Measurements from ENCODE around the gene ABLIM1. TPM values are rescaled to one million over a fixed set of nuclear protein-coding genes. Genes with fewer than 3 reads are reported as not detected.

Gene ABLIM1
- total RNA-seq: 100 to 1,000 TPM; 156 to 278 (median 213) TPM

DNA sequence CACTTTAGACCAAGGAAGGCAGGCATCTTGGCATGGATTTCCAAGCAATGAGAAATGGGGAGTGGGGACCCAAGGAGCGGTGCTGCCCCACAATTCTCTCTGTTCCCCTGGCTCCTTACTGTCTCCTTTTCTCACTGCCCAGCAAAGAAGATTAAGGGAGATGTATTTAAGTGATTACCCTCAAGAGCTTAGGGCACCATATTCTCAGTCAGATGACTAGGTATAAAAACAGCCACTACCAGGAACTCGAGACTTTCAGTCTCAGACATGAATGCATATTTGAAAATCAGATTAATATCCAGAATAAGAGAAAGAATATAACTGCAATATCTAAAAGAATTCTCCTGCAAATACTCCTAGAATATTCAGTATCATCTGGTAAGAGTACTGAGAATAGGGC, at the start of gene ABLIM1:
Gene ABLIM1, minus strand, starts transcription at position 101 of the 400 bp plus-strand sequence. Its CDS starts 75 bp downstream, at position 26.
- Histone ChIP-seq H3K27me3 (no peaks in the 10 kb centered on the region), H3K4me1 (peaks cover 11% of the 10 kb centered on the region), H3K27ac (no peak within 1 kb of the TSS), H3K36me3 (no peaks in the 10 kb centered on the region), H3K9me3 (no peaks in the 10 kb centered on the region), H3K4me3 (no peak within 1 kb of the TSS)
- no peak for TF ChIP-seq POLR2AphosphoS5 (IDR thresholded peaks at IDR 0.05)
- no peak for TF ChIP-seq CTCF (IDR thresholded peaks at IDR 0.05)
- no peak for TF ChIP-seq EP300 (IDR thresholded peaks at IDR 0.05)
- DNase-seq (ENCODE audit: low spot score in 2 of 2): no peak
- 100% methylated on average over 2 of the region's 2 CpGs for WGBS

DNA sequence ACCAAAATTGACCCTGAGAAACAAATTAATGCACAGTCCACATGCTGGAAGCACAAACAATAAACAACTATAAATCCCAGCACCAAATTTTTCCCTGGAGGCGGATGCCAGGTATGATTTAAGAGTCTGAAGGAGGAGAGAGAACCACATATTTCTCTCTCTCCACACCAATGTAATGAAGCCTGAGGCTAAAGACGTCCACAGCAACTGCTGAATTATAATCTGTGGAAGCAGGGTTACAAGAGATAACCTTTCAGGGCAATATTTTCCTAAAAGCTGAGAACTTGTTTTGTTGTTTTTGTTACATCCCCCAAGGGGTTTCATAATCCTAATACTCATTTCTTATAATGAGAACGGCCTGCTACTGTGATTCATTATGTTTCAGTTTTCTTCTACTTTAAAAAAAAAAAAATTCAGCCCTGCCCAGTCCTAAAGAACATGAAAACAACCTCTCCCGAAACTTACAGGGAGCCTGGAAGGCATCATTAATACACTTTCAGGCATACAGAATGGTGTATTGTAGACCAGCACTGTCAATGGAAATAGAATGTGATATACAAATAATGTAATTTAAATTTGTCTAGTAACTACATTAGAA, 48.5 kb upstream of the ABLIM1 start:
- H3K27ac ChIP-seq: no peak overlapping the region
- WGBS: 41% methylated on average over 4 of the region's 4 CpGs

DNA sequence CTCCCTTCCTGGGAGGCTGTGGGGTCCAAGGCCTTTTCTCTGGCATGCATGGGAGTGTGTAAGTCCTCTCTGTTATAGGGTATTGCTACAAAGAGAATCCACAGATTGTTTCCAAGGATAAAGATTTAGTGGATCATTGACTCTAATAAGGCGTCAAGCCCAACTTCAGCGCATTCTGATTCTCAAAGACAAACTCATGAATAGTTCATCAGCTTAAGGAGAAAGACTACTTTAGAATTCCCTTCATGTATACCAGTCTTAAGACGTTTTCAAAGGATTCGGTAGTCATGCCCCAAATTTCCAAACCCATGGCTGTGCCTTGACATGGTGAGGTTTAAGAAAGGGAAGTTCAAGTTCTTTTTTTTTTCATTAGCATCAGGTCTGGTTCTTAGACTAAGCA, 46.6 kb upstream of the ABLIM1 start:
- Histone ChIP-seq H3K27me3 (no peaks in the 10 kb centered on the region), H3K27ac (no peak overlapping the region), H3K4me1 (peaks cover 10% of the 10 kb centered on the region), H3K4me3 (no peak overlapping the region), H3K9me3 (no peaks in the 10 kb centered on the region), H3K36me3 (no peaks in the 10 kb centered on the region)
- TF ChIP-seq POLR2A (IDR thresholded peaks at IDR 0.05) (no peak), EP300 (IDR thresholded peaks at IDR 0.05) (no peak), CTCF (IDR thresholded peaks at IDR 0.05) (no peak), POLR2AphosphoS5 (IDR thresholded peaks at IDR 0.05) (no peak)
- 91% methylated on average over 4 of the region's 4 CpGs for WGBS
- no peak for DNase-seq (ENCODE audit: low spot score in 2 of 2)

More for the DNA sequence above, 48.5 kb upstream of the ABLIM1 start:
- TF ChIP-seq POLR2A (IDR thresholded peaks at IDR 0.05) (no peak), CTCF (IDR thresholded peaks at IDR 0.05) (no peak), EP300 (IDR thresholded peaks at IDR 0.05) (no peak), POLR2AphosphoS5 (IDR thresholded peaks at IDR 0.05) (no peak)
- H3K36me3 ChIP-seq: no peaks in the 10 kb centered on the region
- no peaks in the 10 kb centered on the region for H3K9me3 ChIP-seq
- no peak for DNase-seq (ENCODE audit: low spot score in 2 of 2)
- no peak overlapping the region for H3K4me3 ChIP-seq
- H3K27me3 ChIP-seq: no peaks in the 10 kb centered on the region
- peaks cover 10% of the 10 kb centered on the region for H3K4me1 ChIP-seq

- 43% methylated on average over 6 of the region's 6 CpGs for WGBS
- no peak overlapping the region for H3K4me3 ChIP-seq
- no peak overlapping the region for H3K27ac ChIP-seq
- no peaks in the 10 kb centered on the region for H3K27me3 ChIP-seq
- peaks cover 12% of the 10 kb centered on the region for H3K4me1 ChIP-seq
- TF ChIP-seq POLR2AphosphoS5 (IDR thresholded peaks at IDR 0.05): no peak
- TF ChIP-seq CTCF (IDR thresholded peaks at IDR 0.05): peak; percentile 39 to 42
- no peaks in the 10 kb centered on the region for H3K36me3 ChIP-seq
- no peaks in the 10 kb centered on the region for H3K9me3 ChIP-seq
- DNase-seq (ENCODE audit: low spot score in 2 of 2): no peak
These were observed 45.5 kb upstream of the ABLIM1 start for GRCh38 chr10:114703377-114704107.

DNA sequence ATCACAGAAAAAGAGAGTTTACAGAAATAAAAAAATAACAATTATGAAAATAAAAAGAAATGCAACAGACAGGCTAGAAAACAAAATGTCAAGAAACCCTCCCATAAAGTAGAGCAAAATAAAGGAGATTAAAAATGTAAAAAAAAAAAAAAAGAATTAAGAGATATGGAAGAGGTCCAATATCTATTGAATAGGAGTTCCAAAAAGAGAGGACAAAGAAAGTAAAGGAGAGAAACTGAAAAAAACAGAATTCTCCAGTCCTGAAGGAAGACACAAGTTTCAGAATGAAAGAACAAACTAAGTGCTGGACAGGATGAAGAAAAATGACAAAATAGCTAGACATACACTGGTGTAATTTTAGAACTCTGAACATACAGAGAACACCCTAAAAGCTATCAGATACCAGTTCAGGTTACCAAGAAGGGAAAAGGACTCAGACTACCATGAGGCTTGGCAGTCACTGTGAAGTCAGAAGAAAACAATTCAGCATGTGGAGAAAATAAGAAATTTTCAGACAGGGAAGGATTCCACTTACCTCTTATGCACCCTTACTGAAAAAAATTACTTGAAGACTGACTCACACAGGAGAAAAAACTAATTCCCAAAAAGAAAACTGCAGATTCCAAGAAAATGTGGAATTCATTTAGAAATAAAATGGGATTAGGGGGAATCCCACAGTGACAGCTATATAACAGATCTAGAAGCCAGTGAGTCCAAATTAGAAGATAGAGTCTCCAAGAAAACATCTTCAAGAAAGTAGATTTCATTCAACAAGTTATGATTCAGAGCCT, 40.4 kb upstream of the ABLIM1 start:
- Histone ChIP-seq H3K4me3 (no peak overlapping the region), H3K36me3 (no peaks in the 10 kb centered on the region), H3K4me1 (peaks cover 28% of the 10 kb centered on the region), H3K27ac (no peak overlapping the region), H3K27me3 (no peaks in the 10 kb centered on the region), H3K9me3 (no peaks in the 10 kb centered on the region)
- TF ChIP-seq POLR2A (IDR thresholded peaks at IDR 0.05) (no peak), POLR2AphosphoS5 (IDR thresholded peaks at IDR 0.05) (no peak), EP300 (IDR thresholded peaks at IDR 0.05) (no peak), CTCF (IDR thresholded peaks at IDR 0.05) (no peak)
- DNase-seq (ENCODE audit: low spot score in 2 of 2): no peak

Measured in suprapubic skin (tissue), 4 donors.